Right forelimb (tissue), 1 donor: ENCODE results near the gene LRRC26.

Source experiments
- DNase-seq: peaks from one replicate; pipeline ENCODE4 v3.0.0-alpha.2; 2018

LRRC26 gene

DNA sequence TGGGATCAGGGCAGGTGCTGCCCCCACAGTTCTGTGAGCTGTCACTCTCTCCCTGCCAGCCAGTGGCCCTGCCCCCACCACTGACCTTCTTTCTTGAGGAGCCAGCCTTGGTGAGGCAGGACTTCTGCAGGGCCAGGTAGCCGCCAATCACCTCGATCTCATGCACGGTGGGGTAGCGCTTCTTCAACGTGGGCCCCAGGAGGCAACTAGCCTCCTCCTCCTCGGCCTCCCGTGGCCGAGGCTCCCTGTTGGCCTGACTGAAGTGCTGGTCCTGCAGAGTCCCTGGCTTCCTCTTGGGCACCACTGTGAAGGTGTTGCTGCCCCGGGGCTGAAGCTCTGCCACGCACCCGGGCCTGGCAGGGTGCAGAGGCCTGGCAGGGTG is 29.0 kb upstream of the LRRC26 start:
- no peak for DNase-seq

DNA sequence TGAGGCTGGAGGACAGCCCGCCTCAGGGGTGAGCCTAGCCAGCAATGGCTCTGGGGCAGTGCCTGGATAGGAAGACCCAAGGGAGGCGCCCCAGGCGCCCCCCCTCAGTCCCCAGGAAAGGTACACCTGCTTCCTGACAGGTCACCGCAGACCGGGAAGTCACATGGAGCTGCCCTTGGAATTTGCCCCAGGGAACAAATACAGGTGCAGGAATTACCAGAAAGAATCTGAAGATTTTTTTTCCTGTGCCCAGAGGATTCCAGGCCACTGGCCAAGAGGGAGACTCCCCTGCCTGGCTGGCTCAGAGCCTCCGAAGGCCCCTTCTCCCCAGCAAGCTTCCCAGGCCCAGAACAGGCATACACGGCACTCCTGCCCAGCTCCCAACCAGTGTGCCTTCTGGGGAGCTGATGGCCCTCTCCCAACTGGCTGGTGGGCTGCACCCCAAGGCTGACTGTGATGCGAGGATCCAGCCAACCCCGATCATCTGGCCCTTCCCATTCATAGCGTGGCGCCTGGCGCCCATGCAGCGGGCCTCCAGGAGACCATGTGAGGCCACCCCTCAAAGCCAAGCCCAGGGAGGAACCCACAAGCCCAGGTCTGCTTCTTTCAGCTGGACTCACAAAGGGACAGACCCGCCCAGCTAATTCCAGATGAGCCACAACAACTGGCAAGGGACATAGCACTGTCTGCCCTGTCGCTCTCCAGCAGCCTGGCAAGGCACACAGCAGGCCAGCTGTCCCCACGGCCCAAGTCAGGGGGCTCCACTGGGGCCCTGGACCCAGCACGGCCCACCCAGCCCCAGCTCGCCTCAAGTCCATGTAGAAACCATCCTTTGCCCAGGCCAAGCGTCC is 28.4 kb upstream of the LRRC26 start:
- DNase-seq = no peak

DNA sequence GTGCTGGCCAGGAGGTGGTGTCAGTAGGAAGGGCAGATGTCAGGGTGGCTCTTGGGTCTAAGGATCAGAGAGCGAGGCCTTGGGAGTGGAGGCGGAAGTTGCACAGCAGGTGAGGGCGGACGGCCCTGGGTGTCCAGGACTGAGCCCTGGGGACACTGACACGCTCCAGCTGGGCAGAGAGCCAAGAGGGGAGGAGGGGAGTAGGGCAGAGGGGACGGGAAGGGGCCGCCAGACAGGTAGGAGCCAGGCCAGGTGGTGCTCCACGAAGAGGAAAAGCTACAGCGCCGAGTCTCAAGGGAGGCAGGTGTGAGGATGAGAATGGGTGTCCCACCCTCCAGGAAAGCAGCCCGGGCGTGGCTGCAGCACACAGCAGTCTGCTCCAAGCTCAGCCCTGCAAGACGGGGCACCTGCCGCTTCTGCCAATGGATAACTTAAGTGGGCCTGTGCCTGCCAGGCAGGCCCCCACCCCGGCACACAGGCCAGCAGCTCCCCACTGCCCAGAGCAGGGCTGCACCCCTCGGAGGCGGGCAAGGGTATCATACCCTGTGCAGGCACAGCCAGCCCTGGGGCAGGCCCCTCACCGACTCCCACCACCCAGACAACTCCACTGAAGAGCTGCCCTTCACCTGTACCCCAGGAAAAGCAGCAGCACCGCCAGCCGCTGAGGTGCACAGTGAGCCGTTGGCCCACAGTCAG is 25.8 kb upstream of the LRRC26 start:
- no peak for DNase-seq

DNA sequence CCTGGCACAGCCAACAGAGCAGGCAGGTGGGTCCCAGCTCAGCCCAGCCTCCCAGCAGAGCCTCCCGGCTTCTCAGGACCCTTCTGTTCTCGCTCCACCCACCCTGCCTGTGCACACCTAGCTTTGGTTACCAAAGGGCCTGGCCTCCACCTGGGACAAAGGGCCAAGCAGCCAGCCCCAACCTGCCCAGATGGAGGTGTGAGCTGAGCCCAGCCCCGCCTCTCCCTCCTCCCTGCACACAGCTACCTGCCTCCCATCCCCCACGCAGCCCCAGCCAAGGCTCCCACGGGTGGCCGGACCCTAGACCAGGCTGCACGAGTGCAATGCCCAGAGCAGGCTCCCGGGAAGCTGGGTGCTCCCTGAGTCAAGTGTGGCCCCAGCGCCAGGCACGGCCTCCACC is 25.1 kb upstream of the LRRC26 start:
- DNase-seq = no peak

DNA sequence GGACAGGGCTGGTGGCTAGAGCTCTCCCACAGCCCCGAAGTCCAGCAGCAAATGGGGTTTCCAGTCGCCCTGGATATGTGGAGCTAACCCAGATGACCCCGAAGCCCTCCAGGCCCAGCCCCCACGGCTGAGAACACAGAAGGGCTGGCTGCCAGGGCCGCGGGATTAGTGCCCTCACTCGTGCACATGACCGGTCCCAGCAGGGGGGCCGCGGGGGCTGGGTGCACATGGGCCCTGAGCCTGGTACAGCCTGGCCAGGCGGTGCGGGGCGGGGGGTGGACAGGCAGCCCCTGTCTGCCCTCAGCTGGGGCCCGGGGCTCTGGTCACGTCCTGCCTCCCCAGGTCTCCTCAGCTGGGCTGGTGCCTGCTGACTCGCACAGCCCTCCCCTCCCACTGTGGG is 24.5 kb upstream of the LRRC26 start:
- DNase-seq = no peak

DNA sequence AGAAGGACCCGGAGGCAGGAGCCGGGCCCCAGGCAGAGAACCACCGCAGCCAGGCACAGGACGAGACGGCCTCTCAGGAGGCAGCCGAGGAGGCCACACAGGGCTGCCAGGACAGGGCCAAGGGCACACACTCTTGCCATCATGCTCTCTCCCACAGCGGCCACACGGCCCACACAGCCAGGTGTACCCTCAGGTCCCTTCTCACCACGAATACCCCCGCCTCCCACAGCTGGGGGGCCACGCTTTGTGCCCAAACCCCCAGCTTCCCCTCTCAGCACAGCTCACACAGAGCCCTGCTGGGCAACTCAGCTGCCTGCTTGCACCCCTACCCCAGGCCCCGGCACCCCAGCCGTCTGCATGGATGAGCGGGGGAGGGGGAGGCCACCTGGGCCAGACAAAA is 23.9 kb upstream of the LRRC26 start:
- DNase-seq = no peak

DNA sequence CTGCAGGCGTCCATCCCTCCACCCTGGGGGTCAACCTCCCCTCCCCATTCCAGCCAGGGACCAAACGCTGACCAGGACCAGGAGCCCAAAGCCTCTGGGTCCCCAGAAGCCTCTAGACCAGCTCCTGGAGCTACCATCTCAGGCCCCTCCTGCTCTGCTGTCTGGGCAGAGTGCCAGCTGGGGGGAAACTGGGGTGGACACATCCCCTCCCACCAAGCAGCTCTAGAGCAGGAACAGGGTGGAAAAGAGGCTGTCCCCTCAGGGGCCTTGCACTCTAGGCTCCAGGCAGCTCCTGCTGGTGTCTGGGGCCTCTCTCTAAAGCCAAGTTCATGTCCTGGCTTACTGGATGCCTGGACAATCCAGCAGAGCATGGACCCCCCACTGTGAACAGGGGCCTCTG is 23.0 kb upstream of the LRRC26 start:
- no peak for DNase-seq

DNA sequence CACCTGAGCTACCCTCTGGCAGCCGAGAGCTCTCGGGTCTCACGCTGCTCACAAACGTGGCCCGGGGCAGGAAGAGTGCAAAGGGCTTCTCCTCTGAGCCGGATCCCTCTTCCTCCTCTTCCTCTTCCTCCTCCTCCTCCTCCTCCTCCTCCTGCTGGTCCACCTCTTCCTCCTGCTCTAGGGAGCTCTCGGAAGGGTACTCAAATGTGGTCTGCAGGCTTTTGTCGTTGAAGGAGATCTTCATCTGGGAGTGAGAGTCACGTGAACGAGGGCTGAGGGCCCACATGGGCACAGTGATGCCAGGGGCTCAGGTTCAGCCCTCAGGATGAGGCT is 22.6 kb upstream of the LRRC26 start:
- no peak for DNase-seq

DNA sequence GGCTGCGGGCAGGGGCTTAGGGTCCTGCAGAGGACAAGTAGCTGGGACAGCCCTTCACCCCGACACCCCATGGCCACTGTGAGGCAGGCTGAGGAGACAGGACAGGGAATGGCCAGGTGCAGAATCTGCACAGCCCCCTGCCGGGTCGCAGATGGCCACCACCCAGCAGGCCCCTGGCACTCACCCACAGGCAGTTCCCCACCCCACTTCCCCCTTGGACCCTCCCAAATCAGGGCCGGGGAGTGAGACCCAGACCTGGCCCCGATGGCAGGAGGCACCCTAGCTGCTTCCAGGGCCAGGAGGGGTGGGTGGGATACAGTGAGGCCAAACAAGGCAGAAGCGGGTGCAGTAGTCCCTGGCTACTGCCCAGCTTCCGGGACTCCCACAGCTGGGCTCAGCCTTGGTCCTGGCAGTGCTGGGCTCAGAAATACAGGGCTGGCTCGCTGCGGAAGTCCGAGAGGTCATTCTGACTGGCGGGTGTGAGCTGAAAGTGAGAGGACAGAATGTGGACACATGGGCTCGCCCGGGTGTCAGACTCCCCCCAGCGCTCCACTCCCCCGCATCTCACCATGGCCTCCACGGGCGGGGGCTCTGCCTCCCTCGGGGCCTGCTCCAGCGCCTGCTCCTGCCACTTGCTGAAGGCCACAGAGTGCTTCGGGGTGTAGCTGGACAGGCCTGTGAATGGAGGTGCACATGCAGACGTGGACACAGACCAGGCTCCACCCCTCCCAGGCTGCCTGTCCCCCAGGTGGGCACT is 22.0 kb upstream of the LRRC26 start:
- DNase-seq = no peak

DNA sequence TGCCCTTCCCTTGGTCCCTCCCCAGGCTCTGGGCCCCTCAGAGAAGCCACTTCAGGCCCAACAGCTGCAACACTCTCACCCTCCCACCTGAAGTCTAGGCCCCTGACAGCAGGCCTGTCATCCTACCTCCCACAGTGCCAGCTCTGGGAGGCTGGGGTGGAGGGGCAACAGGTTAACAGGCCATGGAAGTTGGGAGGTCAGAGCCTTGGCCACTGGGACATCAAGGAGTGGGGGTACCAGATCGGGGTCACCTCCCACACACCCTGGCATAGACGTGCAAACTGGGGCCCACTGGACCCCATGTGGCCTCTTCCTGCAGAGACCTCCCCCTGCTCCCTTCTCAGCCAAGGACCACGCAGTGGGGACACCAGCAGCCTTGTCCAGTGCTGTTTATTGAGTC is 21.4 kb upstream of the LRRC26 start:
- no peak for DNase-seq

DNA sequence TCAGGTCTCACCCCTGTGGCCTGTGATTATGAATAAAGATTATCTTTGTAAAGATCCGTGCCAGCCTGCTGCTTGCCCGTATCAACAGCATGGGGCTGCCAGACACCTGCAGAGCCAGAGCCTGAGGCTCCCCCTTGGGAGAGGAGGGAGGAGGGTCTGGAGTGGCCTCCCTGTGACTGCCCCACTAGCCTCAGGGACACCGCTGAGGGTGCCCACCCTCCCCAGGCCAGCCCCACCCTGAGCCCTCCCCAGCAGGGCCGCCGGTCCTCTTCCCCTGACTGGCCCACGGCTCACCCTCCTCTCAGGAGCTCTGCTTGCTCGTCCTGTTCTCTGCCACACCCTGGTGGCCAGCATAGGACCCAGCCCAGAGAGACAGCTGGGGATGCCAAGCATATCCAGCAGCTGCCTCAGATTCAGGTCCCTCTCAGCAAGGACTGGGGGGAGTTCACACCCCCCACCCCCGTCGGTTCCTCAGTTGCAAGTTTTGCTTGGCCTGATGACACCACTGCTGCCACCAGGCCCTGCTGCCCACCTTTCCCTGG is 20.5 kb upstream of the LRRC26 start:
- no peak for DNase-seq

DNA sequence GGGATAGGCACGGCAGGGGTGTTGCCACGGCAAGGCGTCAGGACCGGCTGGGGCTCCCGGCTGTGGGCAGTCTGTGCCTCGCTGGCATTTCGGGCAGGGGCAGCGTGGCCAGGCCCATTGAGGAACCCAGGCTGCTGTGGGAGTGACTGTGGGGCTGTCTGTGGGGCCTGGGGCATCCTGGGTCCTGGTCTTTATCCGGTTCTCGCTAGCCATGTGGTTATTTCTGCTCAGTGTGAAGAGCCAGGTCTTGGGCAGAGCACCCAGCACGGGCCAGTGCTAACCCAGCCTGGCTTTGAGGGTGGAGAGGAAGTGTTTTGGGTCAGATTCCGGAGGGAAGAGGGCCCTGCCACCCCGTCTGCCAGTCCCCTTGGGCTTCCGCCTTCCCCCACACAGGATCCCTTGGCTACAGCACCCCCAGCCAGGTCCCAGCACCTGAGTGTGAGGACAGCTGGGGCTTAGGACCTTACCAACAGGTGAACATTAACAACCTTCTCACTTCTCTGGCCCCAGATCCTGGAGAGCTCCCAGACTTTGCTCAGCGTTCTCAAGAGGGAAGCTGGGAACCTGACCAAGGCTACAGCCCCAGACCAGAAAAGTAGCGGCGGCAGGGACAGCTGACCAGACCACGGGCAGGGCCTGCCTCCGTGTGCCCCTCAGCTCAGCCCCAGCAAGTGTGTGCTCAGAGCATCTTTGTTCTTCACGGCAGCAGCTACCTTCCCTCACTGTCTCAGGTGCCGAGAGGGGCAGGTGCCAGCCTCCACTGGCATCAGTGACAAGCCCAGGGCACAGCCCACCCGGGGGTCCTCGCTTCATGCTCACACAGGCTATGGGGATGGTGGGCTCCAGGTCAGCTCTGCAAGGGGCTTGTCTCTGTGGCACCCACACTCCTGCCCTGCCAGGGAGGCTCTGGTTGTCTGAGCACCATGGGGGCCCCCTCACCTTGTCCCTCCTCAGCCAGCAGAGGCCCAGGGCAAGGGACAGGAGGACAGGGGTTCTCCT is 19.7 kb upstream of the LRRC26 start:
- no peak for DNase-seq

DNA sequence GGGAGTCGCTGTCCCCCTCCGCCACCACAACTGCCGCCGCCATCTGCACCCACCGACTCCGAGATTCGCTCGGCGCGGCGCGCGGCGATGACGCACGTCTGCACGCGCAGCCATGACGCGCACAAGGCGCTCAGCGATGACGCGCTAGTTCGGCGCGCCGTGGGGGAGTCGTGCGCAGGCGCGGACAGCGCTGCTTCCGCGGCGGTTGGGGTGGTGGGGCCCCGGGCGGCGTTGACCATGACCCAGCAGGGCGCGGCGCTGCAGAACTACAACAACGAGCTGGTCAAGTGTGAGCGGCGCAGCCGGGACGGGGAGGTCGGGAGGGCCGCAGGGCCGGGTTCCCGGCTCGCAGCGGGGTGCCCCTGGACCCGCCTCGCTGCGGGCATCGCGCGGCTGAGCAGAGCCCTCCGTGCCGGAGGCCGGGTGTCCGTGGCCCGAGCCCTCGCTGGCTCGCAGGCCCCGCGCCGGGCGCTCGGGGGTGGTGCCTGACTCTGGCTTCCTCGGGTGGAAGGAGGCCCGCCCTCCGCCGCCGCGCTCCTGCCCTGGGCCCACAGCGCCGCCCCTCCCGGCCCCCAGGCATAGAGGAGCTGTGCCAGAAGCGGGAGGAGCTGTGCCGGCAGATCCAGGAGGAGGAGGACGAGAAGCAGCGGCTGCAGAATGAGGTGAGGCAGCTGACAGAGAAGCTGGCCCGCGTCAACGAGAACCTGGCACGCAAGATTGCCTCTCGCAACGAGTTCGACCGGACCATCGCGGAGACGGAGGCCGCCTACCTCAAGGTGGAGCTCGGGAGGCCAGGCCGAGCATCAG is 18.8 kb upstream of the LRRC26 start, which contains the start of the genes ANAPC2 and SSNA1:
ANAPC2 (minus strand) TSS at position 71 of the 807 bp plus-strand sequence; CDS start at position 43, 28 bp downstream.
SSNA1 (plus strand) TSS at position 187 of the 807 bp plus-strand sequence; CDS start at position 238, 51 bp downstream.
- DNase-seq = peak; percentile 96

DNA sequence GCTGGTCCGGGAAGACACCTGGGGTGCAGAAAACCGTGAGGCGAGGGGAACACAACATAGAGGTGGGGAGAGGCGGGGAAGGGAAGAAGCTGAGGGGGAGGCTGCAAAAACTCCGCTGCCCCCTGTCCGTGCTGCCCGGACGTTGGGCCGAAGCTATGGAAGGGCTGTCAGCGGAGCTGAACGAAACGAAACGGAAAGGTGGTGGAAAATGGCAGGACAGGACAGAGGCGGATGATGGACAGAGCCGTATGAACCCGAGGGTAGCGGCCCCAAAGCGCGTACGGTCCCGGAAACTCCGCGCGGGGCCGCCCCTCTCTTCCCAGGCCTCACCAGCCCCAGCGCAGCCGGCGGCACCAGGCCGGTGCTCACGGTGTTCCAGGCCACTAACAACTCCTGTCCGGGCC is 18.2 kb upstream of the LRRC26 start:
- DNase-seq = no peak

DNA sequence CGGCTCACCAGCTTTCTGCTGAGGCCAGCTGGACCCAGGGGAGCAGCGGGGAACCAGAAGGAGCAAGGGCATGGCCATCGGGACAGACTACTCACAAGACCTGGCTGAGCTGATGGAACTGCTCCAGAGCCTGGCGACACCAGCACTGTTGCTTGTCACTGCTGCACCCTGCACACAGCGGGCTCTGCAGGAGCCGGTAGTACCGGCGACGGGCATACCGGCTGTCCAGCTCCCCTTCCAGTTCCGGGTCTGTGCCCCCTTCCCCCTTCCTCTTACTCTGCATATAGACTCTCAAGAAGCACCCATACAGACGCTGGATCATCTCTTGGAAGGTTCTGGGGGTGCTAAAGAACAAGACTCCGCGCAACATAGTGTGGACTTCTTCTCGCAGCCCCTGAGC is 17.5 kb upstream of the LRRC26 start:
- no peak for DNase-seq

DNA sequence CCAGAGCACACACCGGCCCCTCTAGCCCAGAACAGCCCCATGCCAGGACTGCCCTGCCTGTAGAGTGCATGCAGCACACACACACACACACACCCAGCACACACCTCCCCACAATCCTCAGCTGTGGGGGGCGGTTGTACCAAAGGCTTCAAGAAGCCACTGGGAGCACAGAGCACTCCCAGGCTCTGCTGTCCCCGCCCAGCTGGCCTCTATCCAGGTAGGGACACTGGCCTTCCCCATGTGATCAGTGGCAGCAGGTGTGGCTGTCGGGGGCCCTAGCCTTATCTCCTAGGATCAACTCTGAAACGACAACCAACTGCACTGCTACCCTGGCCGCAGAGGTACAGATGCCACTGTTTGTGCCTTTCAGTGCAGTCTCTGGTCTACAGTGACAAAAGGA is 16.5 kb upstream of the LRRC26 start:
- DNase-seq = no peak

DNA sequence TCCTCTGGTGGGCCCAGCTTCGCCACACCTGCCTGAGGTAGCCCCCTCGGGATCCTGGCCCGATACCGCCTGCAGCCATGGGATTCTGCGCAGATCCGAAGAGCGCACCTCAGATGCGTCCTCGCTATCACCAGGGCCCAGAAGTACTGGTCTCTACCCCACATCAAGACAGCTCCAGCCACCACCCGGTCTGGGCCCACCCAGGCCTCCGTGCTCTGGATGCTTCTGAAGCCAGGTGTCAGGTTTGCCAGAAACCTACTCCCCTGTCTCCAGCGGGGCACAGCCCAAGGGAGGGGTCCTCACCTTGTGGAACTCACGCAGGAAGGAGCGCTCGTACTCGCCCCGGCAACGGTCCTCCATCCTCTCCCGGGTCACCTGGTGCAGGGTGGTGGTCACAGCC is 16.1 kb upstream of the LRRC26 start:
- no peak for DNase-seq

DNA sequence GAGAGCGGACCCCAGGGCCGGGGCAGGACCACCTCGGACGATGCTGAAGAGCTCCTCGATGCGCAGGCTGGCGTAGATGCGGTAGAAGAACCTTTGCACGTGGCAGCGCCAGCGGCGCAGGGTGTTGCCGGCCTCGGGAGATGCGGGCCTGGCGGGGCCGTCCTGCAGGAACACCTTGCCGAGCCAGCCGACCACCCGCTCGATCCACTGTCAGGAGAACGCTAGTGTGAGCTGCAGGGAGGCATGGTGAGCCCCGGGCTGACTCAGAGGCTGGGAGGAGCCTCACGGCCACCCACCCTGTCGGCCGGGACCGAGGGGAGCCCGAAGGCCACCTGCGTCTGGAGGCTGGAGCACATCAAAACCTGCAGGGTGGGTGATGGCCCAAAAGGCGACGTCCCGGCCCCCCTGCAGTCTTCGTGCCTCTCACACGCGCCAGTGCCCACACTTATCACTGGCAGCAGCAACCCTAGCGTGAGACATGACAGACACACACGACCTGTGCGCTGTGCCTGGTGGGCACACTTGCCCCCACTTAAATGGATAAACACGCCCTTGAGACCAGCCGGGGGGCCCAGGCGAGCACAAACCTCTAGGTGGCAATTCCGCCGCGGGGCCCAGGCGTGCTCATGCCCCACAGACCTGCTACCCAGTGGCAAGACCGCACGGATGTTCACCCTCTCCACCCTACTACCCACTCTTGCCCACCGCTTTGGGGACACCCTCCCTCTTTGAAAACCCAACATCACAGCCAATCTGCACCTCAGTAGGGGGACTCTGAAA is 15.2 kb upstream of the LRRC26 start:
- DNase-seq = no peak

DNA sequence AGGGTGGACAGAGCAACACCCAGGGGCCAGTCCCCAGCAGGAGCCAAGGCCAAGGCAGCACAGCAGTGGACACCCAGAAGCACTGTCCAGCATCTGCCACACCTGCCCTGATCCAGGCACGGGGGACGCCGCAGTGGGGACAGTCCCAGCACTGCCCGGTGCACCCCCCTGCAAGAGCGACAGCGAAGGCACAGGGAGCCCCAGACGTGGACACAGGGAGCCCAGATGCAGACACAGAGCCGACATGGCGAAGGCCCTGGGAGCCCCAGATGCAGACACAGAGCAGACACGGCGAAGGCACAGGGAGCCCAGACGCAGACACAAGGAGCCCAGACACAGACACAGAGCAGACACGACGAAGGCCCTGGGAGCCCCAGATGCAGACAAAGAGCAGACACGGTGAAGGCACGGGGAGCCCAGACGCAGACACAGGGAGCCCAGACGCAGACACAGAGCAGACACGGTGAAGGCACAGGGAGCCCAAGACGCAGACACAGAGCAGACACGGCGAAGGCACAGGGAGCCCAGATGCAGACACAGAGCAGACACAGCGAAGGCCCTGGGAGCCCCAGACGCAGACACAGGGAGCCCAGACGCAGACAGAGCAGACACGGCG is 14.2 kb upstream of the LRRC26 start:
- DNase-seq = no peak

DNA sequence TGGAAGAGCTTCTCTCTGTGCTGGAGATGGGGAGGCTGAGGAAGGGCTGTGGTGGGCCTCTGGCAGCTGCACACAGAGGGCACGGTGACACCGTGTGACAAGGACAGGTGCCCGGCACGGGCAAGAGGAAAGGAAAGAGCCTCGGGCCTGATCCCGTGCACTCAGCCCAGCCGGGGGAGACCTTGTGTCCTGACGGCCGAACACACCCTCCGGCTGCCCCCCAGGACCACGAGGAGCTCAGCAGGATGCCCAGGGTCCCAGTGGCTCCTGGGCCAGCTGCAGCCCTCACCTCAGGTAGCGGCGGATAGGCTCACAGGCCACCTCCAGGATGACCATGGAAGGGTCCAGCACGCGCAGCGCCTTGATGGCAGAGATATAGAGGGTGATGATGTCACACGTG is 13.0 kb upstream of the LRRC26 start:
- DNase-seq = no peak
